HuH-7 (cell line): ENCODE measurements around the gene PCDHGA2.
"Not testable (repeated sequence)": the region's sequence is repeated elsewhere in the genome, so short reads cannot be mapped to it uniquely, and the experiment has no call there.

Experiments used
- DNase-seq: peaks from one replicate; pipeline ENCODE4 v3.0.0; 2011; ENCODE audit warnings: low spot score

The PCDHGA2 gene

DNA sequence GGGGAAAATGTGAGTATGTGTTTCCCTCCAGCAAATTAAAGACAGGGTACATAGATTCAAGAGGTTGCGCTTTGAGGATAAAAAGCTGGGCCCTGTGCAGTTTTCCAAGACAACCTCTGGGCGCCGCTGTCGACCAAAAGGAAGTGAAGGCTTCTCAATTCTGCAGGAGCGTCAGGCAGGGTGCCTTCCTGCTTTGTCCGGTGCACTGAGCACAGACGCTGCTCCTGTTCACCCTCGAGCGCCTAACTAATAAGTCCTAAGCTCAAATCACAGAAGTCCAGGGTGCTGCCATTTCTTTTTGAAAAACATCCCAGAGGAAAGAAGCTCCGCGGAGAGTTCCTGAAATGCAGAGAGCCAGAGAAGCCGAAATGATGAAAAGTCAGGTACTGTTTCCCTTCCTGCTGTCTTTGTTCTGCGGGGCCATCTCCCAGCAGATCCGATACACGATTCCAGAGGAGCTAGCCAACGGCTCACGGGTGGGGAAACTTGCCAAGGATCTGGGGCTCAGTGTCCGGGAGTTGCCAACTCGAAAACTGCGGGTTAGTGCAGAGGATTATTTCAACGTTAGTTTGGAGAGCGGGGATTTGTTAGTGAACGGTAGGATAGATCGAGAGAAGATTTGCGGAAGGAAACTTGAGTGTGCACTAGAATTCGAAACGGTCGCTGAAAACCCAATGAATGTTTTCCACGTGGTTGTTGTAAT, 11.5 kb downstream of the PCDHGA2 start, which contains the start of gene PCDHGB1:
TSS of gene PCDHGB1 (plus strand) at position 183 of the 703 bp plus-strand sequence. CDS start at position 345, 162 bp downstream.
- DNase-seq = peak; percentile 87

DNA sequence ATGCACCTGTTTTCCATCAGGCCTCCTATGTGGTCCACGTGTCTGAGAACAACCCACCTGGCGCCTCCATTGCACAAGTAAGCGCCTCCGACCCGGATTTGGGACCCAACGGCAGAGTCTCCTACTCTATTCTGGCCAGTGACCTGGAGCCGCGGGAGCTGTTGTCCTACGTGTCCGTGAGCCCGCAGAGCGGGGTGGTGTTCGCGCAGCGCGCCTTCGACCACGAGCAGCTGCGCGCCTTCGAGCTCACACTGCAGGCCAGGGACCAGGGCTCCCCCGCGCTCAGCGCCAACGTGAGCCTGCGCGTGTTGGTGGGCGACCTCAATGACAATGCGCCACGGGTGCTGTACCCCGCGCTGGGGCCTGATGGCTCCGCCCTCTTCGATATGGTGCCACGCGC, 13.0 kb downstream of the PCDHGA2 start:
- no peak for DNase-seq

DNA sequence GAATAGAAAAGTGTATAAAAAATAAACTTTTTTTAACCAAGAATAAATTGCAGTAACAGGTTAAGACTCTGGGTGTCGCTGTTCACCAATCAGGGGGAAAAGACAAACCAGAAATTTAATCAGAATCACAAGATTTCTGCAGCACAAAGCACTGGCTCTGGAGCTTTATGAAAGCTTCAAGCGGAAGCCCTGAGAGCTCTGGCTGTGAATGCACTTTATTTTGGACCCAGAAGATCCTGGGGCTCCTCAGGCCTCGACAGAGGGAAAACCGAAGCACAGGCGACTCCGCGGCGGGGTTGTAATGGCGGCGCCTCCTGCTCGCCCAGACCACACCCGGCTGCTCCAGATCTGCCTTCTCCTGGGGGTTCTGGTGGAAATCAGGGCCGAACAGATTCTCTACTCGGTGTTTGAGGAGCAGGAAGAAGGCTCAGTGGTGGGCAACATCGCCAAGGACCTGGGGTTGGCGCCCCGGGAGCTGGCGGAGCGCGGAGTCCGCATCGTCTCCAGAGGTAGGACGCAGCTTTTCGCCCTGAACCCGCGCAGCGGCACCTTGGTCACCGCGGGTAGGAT, 16.4 kb downstream of the PCDHGA2 start, which contains the start of gene PCDHGA4:
TSS of gene PCDHGA4 (plus strand) at position 122 of the 570 bp plus-strand sequence. CDS start at position 209, 87 bp downstream.
- DNase-seq = no peak

DNA sequence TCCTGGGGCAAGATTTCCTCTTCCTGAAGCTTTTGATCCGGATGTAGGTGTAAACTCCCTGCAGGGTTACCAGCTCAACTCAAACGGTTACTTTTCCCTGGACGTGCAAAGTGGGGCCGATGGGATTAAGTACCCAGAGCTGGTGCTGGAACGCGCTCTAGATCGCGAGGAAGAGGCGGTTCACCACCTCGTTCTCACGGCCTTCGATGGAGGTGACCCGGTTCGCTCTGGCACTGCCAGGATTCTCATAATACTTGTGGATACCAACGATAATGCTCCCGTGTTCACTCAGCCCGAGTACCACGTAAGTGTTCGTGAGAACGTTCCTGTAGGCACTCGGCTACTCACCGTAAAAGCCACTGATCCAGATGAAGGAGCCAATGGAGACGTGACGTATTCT, 17.1 kb downstream of the PCDHGA2 start:
- DNase-seq = no peak

DNA sequence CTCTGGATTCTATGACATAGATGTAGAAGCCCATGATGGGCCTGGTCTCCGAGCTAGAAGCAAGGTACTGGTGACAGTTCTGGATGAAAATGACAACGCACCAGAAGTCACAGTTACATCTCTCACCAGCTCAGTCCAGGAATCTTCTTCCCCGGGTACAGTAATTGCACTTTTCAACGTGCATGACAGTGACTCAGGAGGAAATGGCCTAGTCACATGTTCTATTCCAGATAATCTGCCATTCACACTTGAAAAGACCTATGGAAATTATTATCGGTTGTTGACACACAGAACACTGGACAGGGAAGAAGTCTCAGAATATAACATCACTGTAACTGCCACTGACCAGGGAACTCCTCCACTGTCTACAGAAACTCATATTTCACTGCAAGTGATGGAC, 17.6 kb downstream of the PCDHGA2 start:
- DNase-seq = no peak

DNA sequence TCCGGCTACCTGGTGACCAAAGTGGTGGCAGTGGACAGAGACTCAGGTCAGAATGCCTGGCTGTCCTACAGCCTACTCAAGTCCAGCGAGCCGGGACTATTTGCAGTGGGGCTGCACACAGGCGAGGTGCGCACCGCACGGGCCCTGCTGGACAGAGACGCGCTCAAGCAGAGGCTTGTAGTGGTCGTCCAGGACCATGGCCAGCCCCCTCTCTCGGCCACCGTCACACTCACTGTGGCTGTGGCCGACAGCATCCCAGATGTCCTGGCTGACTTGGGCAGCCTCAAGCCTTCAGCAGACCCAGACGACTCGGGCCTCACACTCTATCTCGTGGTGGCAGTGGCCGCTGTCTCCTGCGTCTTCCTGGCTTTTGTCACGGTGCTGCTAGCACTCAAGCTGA, 18.4 kb downstream of the PCDHGA2 start:
- DNase-seq = no peak

DNA sequence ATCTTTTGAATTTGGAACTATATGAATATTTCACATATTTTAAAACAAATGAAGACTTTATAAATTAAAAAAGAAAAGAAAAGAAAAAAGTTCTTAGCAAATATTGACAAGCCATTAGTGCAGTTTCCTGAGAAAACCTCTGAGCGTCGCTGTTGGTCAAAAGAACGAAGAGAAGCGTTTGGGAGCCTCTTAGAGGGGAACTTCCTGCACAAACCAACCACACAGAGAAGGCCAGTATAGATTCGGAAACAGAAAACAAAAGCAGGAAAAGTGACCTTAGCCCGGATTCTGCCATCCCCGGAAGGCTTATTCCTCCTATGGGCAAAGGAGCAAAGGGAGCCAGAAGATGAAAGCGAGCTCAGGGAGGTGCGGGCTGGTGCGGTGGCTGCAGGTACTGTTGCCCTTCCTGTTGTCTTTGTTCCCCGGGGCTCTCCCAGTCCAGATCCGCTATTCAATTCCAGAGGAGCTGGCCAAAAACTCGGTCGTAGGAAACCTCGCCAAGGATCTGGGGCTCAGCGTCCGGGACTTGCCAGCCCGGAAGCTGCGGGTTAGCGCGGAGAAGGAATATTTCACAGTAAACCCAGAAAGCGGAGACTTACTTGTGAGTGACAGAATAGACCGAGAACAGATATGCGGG, 21.3 kb downstream of the PCDHGA2 start, which contains the start of gene PCDHGB2:
TSS of gene PCDHGB2 (plus strand) at position 205 of the 637 bp plus-strand sequence. CDS start at position 347, 142 bp downstream.
- DNase-seq = peak; percentile 44

DNA sequence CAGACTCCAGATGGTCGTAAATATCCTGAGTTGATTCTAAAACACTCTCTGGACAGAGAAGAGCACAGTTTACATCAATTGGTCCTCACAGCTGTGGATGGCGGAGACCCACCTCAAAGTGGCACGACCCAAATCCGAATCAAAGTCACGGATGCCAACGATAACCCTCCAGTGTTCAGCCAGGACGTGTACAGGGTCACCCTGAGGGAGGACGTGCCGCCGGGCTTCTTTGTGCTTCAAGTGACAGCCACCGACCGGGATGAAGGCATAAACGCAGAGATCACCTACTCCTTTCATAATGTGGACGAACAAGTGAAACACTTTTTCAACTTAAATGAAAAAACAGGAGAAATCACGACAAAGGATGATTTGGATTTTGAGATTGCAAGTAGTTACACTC, 22.1 kb downstream of the PCDHGA2 start:
- no peak for DNase-seq

DNA sequence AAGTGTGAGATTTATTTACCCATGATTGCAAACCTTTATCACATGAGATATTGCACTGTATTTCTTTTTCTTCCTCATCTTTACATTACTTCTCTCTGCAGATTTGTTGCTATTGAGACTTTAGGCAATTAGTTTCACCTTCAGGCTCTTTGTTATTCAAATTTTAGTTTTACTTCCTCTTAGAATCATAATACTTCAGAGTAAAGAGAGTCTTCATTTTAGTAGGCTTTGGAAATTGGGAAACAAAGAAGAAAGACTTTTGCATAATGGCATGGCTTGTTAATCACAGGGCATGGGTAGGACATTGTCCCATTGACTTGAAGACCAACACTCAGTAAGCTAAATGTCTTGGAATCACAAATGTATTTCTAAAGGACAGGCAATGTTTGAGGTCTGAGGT, 24.2 kb downstream of the PCDHGA2 start:
- no peak for DNase-seq

DNA sequence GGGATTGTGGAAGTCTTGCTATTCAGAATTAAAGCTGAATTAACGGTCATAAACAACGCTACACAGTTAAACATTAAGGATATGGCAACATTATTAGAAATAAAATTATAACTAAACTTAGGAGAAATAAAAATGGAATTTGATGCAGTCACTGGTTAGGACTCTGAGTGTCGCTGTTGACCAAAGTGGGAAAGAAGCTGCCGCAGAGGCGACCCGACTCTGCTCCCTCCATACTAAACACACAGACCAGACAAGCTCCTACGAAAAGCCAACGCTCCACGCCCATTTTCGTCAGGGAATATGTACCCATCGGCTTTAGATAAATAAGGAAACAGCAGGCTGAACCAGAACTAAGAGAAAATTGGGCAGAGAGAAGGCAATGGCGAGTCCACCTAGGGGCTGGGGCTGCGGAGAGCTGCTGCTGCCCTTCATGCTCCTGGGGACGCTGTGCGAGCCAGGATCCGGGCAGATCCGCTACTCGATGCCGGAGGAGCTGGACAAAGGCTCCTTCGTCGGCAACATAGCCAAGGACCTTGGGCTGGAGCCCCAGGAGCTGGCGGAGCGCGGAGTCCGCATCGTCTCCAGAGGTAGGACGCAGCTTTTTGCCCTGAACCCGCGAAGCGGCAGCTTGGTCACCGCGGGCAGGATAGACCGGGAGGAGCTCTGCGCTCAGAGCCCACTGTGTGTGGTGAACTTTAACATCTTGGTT, 25.5 kb downstream of the PCDHGA2 start, which contains the start of gene PCDHGA5:
TSS of gene PCDHGA5 (plus strand) at position 211 of the 709 bp plus-strand sequence. CDS start at position 380, 169 bp downstream.
- no peak for DNase-seq

DNA sequence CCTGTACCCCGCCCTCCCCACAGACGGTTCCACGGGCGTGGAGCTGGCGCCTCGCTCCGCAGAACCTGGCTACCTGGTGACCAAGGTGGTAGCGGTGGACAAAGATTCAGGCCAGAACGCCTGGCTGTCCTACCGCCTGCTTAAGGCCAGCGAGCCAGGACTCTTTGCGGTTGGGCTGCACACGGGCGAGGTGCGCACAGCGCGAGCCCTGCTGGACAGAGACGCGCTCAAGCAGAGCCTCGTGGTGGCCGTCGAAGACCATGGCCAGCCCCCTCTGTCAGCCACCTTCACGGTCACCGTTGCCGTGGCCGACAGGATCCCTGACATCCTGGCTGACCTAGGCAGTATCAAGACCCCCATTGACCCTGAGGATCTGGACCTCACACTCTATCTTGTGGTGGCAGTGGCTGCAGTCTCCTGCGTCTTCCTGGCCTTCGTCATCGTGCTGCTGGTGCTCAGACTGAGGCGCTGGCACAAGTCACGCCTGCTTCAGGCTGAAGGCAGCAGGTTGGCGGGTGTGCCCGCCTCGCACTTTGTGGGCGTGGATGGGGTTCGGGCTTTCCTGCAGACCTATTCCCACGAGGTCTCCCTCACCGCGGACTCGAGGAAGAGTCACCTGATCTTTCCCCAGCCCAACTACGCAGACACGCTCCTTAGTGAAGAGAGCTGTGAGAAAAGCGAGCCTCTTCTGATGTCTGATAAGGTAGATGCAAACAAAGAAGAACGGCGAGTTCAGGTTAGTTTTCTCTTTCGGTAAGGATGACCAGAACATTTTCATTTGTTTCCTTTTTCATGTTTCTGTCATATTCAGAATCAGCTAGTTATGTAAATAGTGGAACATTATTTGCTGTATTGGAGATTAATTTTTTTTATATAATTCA, 27.7 kb downstream of the PCDHGA2 start:
- no peak for DNase-seq

DNA sequence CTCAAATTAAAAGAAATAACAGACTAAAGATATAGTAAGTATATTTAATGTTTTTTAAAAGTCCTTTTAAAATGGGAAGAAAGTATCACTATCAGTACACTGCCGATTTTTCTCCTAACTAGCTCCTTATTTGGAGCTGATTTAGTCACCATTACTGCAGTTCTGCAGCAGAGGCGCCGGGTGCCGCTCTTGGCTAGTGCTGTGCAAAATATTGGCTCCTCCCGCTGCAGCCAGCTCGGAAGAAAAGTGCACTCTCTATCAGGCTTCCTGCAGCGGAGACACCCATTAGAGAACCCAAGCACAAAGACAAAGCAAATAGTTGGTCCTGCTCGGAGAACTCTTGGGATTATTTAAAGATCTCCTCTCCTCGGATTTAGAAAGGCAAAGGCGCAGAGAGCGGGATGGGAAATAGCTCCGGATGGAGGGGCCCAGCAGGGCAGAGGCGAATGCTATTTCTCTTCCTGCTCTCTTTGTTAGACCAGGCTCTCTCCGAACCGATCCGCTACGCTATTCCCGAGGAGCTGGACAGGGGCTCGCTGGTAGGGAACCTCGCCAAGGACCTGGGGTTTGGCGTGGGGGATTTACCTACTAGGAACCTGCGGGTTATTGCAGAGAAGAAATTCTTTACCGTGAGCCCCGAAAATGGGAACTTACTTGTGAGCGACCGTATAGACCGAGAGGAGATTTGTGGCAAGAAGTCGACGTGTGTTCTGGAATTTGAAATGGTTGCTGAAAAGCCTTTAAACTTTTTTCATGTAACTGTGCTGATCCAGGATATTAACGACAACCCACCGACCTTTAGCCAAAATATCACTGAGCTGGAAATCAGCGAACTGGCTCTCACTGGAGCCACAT, 31.7 kb downstream of the PCDHGA2 start, which contains the start of gene PCDHGB3:
TSS of gene PCDHGB3 (plus strand) at position 249 of the 855 bp plus-strand sequence. CDS start at position 402, 153 bp downstream.
- no peak for DNase-seq

DNA sequence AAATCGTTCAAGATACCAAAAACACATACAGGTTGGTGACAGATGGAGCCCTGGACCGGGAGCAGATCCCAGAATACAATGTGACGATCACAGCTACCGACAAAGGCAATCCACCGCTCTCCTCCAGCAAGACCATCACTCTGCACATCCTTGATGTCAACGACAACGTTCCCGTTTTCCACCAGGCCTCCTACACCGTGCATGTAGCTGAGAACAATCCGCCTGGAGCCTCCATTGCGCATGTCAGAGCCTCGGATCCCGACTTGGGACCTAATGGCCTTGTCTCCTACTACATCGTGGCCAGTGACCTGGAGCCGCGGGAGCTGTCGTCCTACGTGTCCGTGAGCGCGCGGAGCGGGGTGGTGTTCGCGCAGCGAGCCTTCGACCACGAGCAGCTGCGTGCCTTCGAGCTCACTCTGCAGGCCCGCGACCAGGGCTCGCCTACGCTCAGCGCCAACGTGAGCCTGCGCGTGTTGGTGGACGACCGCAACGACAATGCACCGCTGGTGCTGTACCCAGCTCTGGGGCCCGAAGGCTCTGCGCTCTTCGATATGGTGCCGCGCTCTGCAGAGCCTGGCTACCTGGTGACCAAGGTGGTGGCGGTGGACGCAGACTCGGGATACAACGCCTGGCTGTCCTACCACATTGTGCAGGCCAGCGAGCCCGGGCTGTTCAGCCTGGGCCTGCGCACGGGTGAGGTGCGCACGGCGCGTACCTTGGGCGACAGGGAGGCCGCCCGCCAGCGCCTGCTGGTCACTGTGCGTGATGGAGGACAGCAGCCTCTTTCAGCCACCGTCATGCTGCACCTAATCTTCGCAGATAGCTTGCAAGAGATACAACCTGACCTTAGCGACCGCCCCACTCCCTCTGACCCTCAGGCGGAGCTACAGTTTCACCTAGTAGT, 33.3 kb downstream of the PCDHGA2 start:
- no peak for DNase-seq

DNA sequence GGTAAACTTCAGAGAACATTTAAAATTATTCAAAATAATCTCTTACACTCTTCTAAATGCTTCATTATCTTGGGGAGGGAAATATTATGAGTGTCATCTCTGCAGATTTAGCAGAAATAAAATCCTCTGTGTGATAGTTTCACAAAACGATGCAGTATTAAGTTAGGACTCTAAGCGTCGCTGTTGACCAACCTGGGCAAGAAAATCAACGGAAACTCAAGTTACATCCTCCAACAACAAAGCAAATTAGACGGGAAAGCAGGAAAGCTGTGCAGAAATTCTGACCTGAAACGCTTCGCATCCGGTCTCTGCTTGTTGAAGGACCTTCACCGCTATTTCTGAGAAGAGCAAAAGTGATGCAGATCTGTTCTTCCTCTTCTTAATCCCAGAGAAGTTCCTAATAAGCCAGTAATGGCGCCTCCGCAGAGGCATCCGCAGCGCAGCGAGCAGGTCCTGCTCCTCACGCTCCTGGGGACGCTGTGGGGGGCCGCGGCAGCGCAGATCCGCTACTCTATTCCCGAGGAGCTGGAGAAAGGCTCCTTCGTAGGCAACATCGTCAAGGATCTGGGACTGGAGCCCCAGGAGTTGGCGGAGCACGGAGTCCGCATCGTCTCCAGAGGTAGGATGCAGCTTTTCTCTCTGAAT, 35.2 kb downstream of the PCDHGA2 start, which contains the start of gene PCDHGA6:
TSS of gene PCDHGA6 (plus strand) at position 219 of the 645 bp plus-strand sequence. CDS start at position 412, 193 bp downstream.
- DNase-seq = no peak

DNA sequence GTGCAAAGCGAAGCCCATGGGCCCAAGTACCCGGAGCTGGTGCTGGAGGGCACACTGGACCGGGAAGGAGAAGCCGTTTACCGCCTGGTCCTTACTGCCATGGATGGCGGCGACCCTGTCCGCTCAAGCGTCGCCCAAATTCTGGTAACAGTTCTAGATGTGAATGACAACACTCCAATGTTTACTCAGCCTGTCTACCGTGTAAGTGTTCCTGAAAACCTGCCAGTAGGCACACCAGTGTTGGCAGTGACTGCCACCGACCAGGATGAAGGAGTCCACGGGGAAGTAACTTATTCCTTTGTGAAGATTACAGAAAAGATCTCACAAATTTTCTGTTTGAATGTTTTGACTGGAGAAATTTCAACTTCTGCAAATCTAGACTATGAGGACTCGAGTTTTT, 36.1 kb downstream of the PCDHGA2 start:
- DNase-seq = no peak

DNA sequence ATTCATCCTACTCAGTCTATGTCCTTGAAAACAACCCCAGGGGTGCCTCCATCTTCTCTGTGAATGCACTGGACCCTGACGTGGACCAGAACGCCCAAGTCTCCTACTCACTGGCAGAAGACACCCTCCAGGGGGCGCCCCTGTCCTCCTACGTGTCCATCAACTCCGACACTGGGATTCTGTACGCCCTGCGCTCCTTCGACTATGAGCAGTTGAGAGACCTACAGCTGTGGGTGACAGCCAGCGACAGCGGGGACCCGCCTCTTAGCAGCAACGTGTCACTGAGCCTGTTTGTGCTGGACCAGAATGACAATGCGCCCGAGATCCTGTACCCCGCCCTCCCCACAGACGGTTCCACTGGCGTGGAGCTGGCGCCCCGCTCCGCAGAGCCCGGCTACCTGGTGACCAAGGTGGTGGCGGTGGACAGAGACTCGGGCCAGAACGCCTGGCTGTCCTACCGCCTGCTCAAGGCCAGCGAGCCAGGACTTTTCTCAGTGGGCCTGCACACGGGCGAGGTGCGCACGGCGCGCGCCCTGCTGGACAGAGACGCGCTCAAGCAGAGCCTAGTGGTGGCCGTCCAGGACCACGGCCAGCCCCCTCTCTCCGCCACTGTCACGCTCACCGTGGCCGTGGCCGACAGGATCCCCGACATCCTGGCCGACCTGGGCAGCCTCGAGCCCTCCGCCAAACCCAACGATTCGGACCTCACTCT, 37.0 kb downstream of the PCDHGA2 start:
- not testable (repeated sequence) for DNase-seq

DNA sequence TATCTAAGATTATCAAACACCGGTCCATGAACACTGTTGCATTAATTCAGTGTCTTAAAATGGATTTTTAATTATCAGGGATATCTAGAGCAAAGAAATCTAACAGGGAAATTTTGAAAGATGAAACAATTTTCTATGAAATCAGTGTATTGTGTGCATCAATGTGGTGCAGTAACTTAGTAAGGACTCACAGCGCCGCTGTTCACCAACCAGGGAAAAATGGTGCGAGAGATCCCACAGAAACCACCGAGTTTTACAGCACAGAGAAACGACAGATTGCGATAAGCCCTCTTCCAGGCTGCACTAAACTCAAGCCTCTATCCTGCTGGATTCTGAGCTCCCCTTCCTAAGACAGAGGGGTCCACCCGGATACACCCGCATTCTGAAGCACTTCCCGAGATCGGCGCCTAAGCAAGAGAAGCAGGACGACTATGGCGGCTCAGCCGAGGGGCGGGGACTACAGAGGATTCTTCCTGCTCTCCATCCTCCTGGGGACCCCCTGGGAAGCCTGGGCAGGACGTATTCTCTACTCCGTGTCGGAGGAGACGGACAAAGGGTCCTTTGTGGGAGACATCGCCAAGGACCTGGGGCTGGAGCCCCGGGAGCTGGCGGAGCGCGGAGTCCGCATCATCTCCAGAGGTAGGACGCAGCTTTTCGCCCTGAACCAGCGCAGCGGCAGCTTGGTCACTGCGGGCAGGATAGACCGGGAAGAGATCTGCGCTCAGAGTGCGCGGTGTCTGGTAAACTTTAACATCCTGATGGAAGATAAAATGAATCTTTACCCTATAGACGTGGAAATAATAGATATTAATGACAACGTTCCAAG, 44.1 kb downstream of the PCDHGA2 start, which contains the start of gene PCDHGA7:
TSS of gene PCDHGA7 (plus strand) at position 274 of the 826 bp plus-strand sequence. CDS start at position 432, 158 bp downstream.
- DNase-seq = peak; percentile 70
